Measurements from ENCODE around the gene MYO3A.
"Not testable (repeated sequence)": the region's sequence is repeated elsewhere in the genome, so short reads cannot be mapped to it uniquely, and the experiment has no call there.

MYO3A gene

GRCh38 chr10:26090762-26091161 is 156.7 kb downstream of the MYO3A start:
- DNase-seq (ENCODE audit: low read depth) = no peak

DNA sequence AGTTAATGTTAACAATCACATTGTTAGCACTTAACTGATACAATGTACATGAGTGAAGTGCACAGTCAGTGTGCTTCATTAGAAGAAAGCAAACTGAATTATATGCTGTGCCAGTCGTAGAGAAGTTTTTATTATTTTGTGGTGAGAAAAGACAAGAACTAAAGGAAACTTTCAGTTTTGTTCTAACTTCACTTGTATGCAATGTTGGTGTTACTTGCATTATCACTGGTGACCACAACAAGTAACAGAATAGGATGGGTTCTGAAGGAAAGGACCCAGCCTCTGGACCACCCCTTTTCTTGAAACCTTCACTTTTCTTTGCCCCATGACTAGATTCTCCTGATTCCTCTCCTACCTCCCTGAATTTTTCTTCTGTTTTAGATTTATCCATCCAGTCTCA is 159.2 kb downstream of the MYO3A start:
- no peak for DNase-seq (ENCODE audit: low read depth)

DNA sequence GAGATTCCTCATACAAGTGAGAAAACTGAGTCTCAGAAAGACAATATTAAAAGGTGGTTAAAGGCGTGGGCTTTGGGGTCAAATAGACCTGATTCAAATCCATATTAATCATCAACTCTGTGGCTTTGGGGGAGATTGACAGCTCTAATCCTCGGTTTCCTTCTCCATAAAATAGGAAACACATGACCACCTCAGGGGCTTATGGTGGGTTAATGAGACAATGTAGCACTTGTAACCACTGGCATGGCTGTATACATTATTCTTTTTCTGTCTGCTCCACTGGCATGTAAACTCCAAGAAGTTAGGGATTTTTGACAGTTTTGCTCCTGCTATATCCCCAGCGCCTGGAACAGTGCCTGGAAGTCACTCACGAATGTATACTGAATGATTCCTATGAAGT is 161.8 kb downstream of the MYO3A start:
- no peak for DNase-seq (ENCODE audit: low read depth)

DNA sequence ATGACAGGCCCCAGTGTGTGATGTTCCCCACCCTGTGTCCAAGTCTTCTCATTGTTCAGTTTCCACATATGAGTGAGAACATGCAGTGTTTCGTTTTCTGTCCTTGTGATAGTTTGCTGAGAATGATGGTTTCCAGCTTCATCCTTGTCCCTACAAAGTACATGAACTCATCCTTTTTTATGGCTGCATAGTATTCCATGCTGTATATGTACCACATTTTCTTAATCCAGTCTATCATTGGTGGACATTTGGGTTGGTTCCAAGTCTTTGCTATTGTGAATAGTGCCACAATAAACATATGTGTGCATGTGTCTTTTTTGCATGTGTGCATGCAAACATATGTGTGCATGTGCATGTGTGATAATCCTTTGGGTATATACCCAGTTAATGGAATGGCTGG is 163.5 kb downstream of the MYO3A start:
- DNase-seq (ENCODE audit: low read depth) = not testable (repeated sequence)

GRCh38 chr10:26112532-26112931 is 178.5 kb downstream of the MYO3A start:
- no peak for DNase-seq (ENCODE audit: low read depth)

DNA sequence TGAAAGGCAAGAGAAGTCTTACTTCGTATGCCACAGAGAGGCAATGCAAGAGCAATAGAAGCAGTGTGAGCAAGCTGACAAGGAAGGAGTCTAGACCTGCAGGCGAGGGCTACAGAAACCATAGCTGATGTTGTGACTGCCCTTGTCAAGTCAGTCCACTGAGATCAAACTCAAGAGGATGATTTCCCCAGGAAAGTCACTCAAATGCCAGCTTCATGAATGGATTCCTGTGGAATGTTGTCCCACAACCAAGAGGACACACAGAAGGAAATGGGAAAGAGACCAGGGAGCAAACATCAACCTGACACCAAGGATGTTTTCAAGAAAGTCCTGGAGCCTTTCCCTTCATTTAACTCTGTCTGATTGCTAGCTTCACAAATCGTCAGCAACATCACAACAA is 204.6 kb downstream of the MYO3A start:
- no peak for DNase-seq (ENCODE audit: low read depth)

- no peak for DNase-seq (ENCODE audit: low read depth)
Measured at GRCh38 chr10:26156019-26156418, 222.0 kb downstream of the MYO3A start.

DNA sequence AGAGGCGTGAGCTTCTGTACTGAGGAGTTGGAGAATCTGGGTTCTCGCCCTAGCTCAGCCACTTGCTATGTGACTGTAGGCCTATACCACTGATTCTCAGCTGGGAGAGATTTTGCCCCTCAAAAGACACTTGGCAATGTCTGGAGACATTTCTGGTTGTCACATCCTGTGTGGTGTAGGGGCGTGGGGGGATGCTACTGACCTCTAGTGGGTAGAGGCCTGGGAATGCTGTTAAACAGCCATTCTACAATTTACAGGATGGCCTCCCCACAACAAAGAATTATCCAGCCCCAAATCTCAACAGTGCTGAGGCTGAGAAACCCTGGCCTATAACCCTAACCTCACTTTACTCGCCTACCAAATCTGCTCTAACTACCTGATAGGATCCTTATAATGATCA is 223.7 kb downstream of the MYO3A start:
- no peak for DNase-seq (ENCODE audit: low read depth)

GRCh38 chr10:26169466-26169865 is 235.4 kb downstream of the MYO3A start:
- DNase-seq (ENCODE audit: low read depth) = no peak

- no peak for DNase-seq (ENCODE audit: low read depth)
Measured at GRCh38 chr10:26172131-26172530, 238.1 kb downstream of the MYO3A start.

DNA sequence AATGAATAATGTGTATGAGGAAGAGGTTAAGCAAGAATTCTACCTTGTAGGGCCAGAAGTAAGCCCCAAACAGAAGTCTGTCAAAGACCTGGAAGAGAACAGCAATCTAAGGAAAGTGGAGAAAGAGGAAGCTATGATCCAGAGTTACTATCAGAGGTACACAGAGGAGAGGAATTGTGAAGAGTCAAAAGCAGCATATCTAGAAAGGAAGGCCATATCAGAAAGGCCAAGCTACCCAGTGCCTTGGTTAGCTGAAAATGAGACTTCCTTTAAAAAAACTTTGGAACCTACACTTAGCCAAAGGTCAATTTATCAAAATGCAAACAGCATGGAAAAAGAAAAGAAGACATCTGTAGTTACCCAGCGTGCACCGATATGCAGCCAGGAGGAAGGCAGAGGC is 239.8 kb downstream of the MYO3A start:
- DNase-seq (ENCODE audit: low read depth) = no peak

GRCh38 chr10:26177341-26177740 is 243.3 kb downstream of the MYO3A start:
- no peak for DNase-seq (ENCODE audit: low read depth)

DNA sequence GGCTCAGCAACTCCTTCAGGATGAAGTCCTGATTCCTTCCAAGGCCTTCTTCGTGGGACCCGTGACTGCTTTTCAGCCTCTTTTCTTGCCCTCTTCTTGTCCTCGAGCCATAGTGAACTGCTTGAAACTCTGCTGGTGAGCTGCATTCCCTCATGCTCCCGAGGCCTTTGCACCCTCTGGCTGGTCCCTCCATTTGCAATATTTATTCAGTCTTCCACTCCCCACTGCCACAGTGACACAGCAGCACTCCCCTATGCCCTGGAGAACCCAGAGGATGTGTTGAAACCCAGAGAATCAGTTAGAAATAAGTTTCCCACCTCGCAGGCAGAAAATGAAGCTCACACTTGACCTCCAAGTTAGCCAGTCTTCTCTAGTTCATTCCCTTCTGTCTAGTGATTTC is 260.2 kb downstream of the MYO3A start:
- DNase-seq (ENCODE audit: low read depth) = no peak

DNA sequence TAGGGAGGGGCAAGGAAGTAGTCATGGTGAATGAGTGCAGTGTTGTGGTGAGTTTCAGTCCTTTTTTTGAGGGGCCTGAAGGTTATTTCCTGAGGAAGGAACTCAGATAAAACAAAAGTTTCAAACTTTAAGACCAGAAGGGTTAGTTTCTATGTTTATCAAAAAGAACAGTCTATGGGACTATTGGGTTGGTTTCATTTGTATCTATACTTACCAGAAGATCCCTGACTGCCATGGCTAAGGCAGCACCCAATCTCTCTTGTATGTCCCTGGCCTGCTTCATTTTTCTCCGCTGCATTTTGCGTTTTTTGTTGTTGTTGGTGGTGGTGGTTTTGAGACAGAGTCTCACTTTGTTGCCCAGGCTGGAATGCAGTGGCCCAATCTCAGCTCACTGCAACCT is 263.2 kb downstream of the MYO3A start:
- DNase-seq (ENCODE audit: low read depth) = no peak

DNA sequence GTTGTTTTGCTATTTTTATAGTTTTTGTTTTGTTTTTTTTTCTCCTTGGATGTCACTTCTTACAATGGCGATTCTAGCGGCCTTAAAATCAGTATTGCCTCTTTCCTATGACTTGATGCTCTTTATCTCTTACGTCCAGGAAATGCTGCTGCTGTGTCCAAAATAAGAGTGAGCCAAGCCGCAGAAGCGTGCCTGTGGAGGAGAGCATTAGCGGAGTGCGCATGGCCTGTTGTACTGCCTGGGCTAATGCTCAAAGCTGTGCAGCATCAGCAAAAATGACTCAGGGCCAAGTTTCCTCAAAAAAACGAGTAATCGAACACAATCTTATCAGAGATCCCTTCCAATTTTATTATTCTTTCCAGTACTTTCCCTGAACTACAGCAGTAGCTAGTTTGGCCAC is 264.1 kb downstream of the MYO3A start:
- DNase-seq (ENCODE audit: low read depth) = no peak

GRCh38 chr10:26199841-26200240 is 265.8 kb downstream of the MYO3A start:
- DNase-seq (ENCODE audit: low read depth) = no peak

DNA sequence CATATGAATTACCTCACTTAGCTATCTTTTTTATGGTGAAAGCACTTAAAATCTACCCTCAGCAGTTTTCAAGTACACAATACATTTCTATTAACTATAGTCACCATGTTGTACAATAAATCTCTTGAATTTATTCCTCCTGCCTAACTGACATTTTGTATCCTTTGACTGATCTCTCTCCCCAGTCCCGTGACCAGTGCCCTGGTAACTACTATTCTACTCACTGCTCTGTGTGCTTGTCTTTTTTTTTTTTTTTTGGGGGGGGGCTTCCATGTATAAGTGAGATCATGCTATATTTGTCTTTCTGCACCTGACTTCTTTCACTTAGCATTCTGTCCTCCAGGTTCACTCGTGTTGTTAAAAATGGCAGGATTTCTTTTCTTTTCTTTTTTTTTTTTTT is 271.2 kb downstream of the MYO3A start:
- no peak for DNase-seq (ENCODE audit: low read depth)

- DNase-seq (ENCODE audit: low read depth) = no peak
Measured at GRCh38 chr10:26211781-26212444, 277.9 kb downstream of the MYO3A start.

DNA sequence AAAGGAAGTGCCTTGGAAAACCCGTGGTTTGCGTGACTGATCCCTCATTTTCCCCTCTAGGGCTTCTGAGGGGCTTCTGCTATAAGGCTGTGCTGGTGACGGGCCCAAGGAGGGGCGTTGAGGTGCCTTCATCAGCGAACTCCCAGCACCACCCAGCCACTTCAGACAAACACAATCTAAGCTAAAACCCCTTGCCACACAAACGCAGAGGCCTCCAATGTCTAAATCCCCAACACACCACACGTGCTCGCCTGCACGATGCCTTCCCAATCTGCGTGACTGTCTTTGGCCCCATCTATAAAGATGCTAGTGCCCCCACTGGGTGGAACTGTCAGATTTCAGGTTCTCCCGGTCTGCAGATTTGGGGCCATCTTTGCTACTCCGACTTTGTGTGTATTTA is 278.5 kb downstream of the MYO3A start:
- no peak for DNase-seq (ENCODE audit: low read depth)

DNA sequence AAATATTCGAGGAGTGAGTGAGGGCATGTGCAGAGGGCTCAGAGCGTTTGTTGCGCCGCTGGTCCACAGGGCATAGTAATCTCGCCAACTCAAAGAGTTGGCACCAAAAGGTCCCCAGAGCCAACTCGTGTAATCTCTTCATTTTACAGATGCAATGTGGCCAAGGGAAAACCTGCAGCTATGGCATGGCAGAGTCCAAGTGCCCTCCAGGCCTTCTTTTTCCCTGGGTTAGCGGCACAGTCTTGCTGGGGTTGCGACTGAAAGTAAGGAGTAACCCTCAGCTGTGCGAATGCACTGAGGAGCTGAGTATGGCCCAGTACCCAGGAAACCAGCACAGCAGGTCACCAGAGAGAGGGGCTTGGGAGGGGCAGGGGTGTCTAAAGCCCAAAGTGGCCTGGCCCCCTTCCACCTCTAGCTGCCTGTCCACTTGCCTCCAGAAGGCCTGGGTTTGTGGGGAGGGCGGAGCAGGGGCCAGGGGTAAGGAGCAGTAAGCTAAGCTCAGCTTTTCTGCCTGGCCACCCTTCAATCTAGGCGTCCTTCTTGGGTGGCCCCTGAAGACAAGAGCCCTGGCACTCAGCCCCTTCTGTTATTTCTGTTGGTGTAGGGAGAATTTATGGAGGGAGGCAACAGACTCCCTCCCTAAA is 279.2 kb downstream of the MYO3A start:
- no peak for DNase-seq (ENCODE audit: low read depth)

DNA sequence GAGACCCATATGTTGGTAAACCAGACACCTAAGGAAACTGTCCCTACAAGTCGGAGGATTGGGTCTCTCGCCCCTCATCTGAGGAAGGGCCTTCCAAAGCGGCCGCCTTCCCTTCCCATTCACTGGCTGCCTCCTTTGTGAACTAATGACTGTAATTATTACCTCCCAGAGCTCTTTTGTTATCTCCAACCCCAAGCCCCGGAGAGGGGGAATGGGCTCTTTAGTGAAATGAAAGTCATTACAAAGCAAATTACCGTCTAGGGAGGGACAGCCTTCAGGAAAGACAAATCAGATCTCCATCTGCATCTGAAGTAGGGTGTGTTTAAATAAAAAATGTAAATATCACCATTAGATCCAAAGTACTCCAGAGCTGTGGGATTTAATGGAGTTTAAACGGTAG is 280.0 kb downstream of the MYO3A start:
- no peak for DNase-seq (ENCODE audit: low read depth)

DNA sequence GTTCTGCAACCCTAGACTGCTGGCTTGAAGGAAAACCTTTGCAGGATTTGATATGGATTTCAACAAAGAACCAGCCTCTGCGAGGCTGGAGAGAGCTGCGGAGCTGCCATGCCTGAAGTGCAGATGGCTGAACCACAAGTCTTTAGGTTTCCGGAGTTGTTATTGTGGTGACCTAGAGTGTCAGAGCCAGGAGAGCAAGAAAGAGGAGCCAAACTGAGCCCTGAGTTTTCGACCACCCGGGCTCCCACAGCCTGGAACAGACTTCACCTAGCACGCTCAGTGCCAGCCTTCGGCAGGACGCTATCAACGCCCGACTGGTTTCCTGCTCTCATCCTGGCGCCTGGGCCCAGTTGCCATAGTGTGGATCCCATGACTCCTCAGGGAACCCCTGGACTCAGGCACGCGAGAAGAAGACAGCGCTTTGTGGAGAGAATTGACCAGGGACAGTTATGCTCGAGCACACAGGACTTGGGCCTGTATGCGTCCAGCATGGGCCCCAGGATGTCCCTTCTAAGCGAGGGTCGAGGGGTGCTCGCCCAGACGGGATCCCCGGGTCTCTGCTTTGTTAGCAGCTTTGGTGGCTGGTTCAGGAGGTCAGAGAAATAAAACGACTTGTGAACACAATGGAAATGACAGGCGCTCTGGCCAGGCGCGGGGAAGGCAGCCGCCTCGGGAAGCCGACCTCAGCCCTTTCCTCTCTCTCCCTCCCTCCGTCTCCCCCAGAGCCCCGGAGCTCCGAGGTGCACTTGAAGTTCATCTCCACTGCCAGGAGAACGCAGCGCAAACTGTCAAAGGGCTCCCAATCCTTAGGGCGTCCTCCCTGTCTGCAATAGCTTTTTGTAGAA is 280.7 kb downstream of the MYO3A start:
- no peak for DNase-seq (ENCODE audit: low read depth)

DNA sequence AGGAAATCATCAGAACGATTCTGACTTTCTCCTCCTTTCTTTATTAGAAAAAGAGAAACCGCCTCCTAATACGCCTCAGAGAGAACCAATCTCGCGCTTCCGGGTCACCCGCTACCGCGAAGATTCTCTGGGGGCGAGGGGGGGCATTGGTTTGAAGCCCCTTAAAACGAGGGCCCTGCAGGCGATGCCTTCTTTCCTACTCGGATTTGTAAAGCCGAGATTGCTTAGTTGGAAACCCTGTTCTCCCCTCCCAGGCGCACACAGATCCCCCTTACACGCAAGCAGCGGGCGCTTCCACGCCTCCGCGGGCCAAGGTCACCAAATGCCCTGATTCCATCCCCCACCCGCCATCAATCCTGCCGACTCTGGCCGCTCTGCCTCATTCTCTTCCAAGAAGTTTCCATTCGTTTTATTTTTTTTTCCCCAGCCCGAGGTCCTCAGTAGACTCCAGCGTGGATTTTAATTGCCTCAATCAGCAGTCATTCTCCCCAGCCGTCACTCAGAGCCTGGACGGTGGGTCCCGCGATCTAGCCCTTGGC is 281.4 kb downstream of the MYO3A start:
- DNase-seq (ENCODE audit: low read depth) = no peak
